Effector memory CD4-positive, alpha-beta T cell (primary cell): ENCODE data around the gene SHF.
A peak's percentile ranks its signal among the peaks of the same experiment; 100 is the strongest.

Source experiments
- DNase-seq, 3 donors: peaks; one replicate each; pipeline ENCODE4 v3.0.0-alpha.2; 2020
- H3K27ac ChIP-seq: 2 replicates; pipeline ENCODE4 v1.7.0; 2013; ENCODE audit warnings: mild to moderate bottlenecking, low read length, moderate library complexity; ENCODE audit not compliant: insufficient read depth, poor library complexity, severe bottlenecking
- H3K27me3 ChIP-seq: replicated peaks from 2 replicates; pipeline ENCODE4 v1.7.0; 2013; ENCODE audit warnings: mild to moderate bottlenecking, low read length; ENCODE audit not compliant: insufficient read depth, control insufficient read depth, poor library complexity, severe bottlenecking
- H3K36me3 ChIP-seq: 2 replicates; pipeline ENCODE4 v1.7.0; 2013; ENCODE audit warnings: mild to moderate bottlenecking, low read length, moderate library complexity; ENCODE audit not compliant: control insufficient read depth, insufficient read depth
- H3K4me1 ChIP-seq: 2 replicates; pipeline ENCODE4 v1.7.0; 2013; ENCODE audit warnings: low read length, mild to moderate bottlenecking; ENCODE audit not compliant: control insufficient read depth, insufficient read depth, poor library complexity, severe bottlenecking
- H3K4me3 ChIP-seq: 2 replicates; pipeline ENCODE4 v1.7.0; 2013; ENCODE audit warnings: low read length, low read depth, mild to moderate bottlenecking; ENCODE audit not compliant: insufficient read depth, poor library complexity, severe bottlenecking
- H3K9me3 ChIP-seq: 2 replicates; pipeline ENCODE4 v1.7.0; 2013; ENCODE audit warnings: mild to moderate bottlenecking, low read length, moderate library complexity; ENCODE audit not compliant: control insufficient read depth

The SHF gene

DNA sequence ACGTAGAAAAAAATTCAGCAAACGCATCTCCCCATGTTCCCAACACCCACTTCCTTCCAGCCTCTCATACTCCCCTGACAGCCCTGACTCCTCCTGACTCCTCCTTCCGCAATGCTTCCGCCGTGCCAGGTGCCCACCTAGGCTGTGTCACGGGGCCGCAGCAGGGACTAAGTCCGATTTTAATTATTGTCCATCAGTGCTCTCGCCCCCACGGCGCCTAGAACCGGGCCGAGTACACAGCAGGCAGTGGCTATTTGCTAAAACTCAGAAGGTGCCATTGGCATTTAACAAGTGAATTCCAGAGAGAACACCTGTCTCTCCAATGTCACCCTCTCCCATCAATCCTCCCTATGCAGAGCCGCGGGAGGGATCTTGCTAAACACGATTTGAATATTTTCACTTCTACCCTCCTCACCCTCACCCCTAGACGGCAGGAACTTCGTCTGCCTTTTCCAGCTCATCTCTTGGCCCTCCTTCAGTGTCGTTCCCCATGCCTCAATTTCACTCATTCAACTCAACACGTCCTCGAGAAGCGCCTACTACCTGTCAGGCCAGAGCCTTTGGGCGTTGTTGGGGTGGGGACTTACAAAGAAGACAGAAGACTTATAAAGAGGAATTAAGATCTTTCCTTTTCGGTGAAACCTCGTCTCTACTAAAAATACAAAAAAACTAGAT is 11.5 kb upstream of the SHF start:
- DNase-seq, result peak in 1 of 3 donors; percentile 29
- Histone ChIP-seq H3K4me3 (peak overlapping the region; percentile 76), H3K27ac (peak overlapping the region; percentile 86), H3K9me3 (no peaks in the 10 kb centered on the region), H3K36me3 (no peaks in the 10 kb centered on the region), H3K27me3 (no peaks in the 10 kb centered on the region), H3K4me1 (peaks cover 5% of the 10 kb centered on the region)

DNA sequence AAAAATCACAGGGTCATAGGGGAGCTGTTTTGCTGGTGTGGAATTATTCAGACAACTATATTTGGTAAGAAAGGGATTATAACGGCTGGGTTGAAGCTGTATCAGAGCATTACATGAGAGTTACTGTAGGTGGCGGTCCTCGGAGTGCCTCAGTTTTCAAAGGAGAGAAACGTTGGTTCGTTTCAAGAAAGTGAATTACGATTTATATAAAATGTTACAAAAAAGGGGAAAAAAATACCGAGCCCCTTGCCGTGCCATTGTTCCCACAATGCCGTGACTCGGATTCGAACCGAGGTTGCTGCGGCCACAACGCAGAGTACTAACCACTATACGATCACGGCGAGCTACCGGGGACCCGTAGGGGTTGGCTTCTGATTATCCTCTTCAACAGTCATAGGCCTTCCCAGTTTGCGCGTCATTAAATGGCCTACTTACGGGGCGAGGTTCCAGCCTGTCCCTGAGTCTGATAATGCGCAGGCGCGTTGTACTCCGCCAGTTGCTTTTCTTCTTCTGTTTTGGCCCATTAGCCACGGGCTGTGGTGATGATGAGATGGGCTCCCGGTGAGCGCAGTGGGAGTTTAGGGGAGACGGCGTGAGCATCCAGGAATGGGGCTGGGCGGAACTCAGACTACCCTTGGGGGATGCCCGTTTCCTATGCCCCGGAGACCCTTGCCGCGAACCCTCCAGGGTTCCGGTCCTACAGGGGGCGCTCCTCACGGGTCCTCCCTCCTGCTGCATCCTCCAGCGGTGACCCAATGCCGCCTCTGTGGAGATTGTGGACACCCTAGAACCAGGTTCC is 10.8 kb upstream of the SHF start:
- Histone ChIP-seq H3K36me3 (no peaks in the 10 kb centered on the region), H3K27me3 (no peaks in the 10 kb centered on the region), H3K4me3 (peak overlapping the region; percentile 76), H3K9me3 (no peaks in the 10 kb centered on the region), H3K27ac (peak overlapping the region; percentile 86), H3K4me1 (peaks cover 5% of the 10 kb centered on the region)
- DNase-seq, result peak; percentile 90 to 94 (median 94)

DNA sequence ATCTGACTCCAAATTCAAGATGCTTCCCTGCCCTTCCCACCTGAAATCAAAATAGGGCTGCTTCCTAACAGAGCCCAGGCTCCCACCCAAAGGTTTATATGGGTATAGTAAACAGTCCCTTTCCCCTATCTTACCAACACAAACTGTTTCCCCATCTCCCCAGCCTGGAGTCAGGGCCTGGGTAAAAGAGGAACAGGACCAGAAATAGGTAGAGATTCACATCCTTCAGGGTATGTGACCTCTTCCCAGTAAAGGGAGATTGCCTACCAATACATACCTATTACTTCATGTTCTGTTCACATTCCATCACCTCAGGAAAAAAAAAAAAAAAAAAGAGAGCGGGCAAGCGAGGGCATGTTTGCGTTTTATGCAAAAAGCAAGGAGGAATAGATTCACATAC is 9.7 kb upstream of the SHF start:
- peaks cover 5% of the 10 kb centered on the region for H3K4me1 ChIP-seq
- H3K27me3 ChIP-seq, result no peaks in the 10 kb centered on the region
- H3K36me3 ChIP-seq, result no peaks in the 10 kb centered on the region
- no peak for DNase-seq
- H3K27ac ChIP-seq, result no peak overlapping the region
- no peak overlapping the region for H3K4me3 ChIP-seq
- H3K9me3 ChIP-seq, result no peaks in the 10 kb centered on the region

DNA sequence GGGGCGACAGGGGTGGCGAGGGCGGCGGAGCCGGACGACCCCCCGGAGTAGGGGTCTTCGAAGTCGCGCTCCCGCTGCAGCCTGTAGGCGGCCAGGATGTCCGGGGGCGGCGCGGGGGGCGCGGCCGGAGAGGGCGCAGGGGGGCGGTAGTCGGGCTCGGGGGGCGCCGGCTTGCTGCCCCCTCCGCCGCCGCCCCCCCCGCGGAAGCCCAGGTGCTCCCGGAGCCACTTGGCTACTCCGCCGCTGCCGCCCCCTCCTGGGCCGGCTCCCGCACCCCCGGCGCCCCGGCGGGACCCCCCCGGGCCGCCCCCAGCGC is 230 bp downstream of the SHF start:
- DNase-seq, result no peak
- no peaks in the 10 kb centered on the region for H3K9me3 ChIP-seq
- H3K27me3 ChIP-seq, result no peaks in the 10 kb centered on the region
- no peaks in the 10 kb centered on the region for H3K36me3 ChIP-seq
- H3K4me3 ChIP-seq, result peak overlapping the region; percentile 44
- H3K27ac ChIP-seq, result no peak overlapping the region
- H3K4me1 ChIP-seq, result no peaks in the 10 kb centered on the region

DNA sequence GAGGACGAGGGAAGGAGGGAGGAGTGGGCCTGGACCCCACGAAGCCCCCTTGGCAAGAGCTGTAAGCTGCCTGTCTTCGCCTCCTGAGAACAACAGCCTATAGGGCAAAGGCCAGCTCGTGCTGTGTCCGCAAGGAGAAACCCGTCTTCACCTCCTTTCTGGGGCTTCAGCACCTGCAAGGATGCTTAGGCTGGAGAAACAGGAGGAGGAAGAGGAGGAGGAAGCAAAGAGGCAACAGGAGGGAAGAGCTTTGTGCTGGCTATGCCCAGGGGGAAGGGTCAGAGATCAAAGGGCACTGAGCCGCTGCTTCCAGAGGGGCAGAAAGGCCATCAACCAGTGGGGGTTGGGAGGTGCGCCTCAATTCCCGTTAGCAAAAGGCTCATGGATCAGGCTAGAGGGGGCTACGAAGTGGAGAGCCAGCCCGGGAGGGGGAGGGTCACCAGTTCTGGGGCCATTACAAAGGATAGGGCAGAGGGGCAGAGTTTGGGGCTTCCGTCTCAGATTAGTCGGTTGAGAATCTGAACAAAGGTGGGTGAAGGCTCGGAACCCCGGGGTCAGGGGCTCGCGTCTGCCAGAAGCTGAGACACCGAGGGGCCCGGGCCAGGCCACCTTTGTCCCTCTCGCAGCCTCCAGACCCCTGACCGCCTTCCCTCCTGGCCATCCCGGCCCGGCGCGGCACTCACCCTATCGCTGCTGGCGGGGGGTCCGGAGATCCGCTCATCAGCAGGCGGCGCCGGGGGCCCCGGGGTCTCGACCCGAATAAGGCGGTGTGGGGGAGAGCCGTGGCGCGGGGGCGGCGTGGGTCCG is 792 bp downstream of the SHF start:
- H3K27me3 ChIP-seq, result no peaks in the 10 kb centered on the region
- no peaks in the 10 kb centered on the region for H3K36me3 ChIP-seq
- H3K27ac ChIP-seq, result no peak overlapping the region
- no peaks in the 10 kb centered on the region for H3K4me1 ChIP-seq
- peak overlapping the region; percentile 44 for H3K4me3 ChIP-seq
- H3K9me3 ChIP-seq, result no peaks in the 10 kb centered on the region
- DNase-seq, result no peak

DNA sequence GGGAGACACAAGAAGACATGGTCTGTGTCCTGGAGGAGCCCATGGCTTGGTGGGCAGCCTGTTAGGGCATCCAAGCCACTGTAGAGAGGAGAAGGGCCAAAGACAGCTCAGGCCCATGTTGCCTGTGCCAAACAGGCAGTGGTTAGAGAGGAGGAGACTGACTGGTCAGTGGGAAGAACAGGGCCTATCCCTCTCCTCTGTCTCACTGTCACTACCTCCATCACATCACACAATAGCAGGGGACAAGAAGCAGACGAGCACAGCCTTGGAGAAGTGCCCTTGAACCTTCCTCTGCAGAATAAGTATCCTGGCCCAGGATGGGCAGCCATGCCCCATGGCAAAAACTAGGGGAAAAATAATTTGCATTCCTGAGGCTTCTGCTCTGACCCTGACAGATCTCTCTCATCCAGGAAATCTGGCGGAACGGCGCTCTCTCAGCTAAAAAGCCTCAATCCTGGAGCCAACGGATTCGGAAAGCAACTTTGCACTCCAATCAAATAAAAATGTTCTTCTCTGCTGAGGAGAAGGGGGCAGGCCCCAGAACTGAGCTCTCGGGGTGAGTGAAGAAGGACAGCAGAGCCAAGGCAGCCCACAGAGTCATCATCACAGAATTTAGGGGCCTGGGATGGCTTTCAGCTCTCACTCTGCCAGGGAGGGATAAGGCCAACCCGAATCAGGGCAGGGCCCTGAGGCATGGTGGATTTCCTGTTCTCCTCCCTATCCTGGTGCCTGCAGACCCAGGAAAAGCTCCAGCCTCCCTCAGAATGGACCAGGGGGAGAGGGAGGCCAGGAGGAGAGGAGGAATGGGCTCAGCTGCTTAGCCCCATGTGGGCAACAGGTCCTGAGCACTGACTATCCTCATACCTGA is 1.6 kb downstream of the SHF start:
- Histone ChIP-seq H3K27me3 (no peaks in the 10 kb centered on the region), H3K4me3 (no peak overlapping the region), H3K27ac (no peak overlapping the region), H3K36me3 (no peaks in the 10 kb centered on the region), H3K9me3 (no peaks in the 10 kb centered on the region), H3K4me1 (no peaks in the 10 kb centered on the region)
- DNase-seq, result no peak

DNA sequence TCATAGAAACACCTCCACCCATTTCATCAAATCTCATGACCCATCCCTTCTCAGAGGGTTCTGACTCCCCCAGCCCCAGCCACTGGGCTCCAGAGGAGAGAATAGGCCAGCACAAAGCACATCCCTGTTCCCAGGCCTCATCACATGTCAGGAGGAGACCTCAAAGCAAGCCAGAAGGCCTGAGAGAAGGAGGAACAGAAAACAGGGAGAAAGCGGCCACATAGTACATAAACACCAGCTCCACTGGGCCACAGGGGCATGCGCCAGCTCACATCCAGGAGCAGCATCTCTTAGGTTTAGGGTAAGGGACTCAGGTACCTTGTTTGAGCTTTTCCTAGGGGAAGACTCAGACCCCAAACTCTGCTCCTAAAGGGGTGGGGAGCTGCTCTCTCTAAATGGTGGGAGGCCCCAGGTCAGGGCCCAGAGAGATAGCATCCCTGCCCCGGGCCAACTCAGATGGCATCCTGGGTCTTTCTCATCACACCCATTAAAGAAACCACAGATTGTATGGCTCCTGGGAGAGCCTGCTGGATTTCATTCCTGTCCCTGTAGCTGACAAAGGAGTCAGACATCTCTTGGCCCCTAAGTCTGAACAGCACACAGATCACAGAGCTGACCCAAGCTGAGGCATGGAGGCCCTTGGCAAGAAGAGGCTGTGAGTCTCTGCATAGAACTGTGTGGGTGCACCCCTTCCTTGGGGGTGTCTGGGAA is 2.5 kb downstream of the SHF start:
- Histone ChIP-seq H3K9me3 (no peaks in the 10 kb centered on the region), H3K4me3 (no peak overlapping the region), H3K36me3 (no peaks in the 10 kb centered on the region), H3K27ac (no peak overlapping the region), H3K4me1 (no peaks in the 10 kb centered on the region), H3K27me3 (no peaks in the 10 kb centered on the region)
- DNase-seq, result no peak

DNA sequence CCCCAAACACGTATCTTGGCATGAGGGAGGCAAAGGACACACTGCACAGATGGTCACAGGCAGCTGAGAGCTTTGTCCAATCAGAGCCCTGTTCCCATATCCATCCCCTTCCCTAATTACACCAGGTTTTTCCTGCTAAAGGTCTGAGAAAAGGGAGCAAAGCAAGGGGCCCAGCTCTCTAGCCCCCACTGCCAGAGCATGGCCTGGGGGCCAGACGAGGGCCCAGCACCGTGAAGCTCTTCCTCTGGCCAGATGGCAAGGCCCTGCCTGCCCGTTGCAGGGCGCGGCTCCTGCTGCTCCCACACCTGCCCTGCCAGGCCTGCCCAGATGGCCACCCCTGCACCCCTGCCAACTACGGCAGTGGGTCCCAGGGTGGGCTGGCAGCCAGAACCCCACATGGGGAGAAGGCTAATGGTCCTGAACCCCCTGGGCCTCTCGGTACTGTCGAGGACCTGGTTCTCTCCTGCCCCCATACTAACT is 3.2 kb downstream of the SHF start:
- Histone ChIP-seq H3K4me3 (no peak overlapping the region), H3K27me3 (no peaks in the 10 kb centered on the region), H3K27ac (no peak overlapping the region), H3K9me3 (no peaks in the 10 kb centered on the region), H3K4me1 (no peaks in the 10 kb centered on the region), H3K36me3 (no peaks in the 10 kb centered on the region)
- no peak for DNase-seq

DNA sequence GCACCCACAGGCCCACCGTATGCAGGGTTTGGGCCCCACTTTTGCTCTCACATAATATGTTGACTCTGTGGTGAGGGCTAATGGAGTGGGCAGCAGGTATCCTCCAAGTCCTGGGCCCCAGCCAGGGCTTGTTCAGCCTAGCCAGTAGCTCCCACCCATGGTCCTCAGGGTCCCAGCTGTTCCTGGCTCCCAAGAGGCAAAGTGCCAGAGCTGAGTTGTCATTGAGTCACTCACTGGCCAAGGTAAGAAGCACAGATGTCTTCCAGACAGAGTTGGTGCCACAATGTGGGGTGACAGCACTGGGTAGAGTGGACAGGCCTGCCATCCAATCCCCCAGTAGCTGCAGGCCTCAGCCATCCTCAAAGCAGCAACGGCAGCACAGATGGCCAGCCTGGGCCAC is 4.3 kb downstream of the SHF start:
- Histone ChIP-seq H3K36me3 (no peaks in the 10 kb centered on the region), H3K9me3 (no peaks in the 10 kb centered on the region), H3K4me1 (no peaks in the 10 kb centered on the region), H3K27ac (no peak overlapping the region), H3K4me3 (no peak overlapping the region), H3K27me3 (no peaks in the 10 kb centered on the region)
- no peak for DNase-seq
